Measurements from ENCODE around the gene CREG2.

DNA sequence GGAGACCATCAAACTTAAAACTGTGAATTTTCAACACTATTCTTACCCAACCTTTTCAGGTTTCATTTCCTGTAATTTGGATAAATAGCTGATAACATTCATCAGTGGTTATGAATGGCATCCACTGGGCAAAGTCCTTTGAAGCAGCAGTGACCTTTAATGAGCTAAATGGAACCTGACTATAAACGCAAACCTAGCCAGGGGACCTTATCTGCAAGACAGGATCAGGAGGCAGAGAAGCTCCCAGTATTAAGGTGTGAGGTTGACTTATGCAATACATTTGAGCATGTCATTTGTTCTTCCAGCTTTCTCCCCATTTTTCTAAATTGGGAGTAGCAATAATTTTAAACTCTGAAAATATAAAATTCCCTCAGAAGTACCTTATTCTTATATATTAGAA is 38.4 kb downstream of the CREG2 start:
- TF ChIP-seq, protein P1, sequence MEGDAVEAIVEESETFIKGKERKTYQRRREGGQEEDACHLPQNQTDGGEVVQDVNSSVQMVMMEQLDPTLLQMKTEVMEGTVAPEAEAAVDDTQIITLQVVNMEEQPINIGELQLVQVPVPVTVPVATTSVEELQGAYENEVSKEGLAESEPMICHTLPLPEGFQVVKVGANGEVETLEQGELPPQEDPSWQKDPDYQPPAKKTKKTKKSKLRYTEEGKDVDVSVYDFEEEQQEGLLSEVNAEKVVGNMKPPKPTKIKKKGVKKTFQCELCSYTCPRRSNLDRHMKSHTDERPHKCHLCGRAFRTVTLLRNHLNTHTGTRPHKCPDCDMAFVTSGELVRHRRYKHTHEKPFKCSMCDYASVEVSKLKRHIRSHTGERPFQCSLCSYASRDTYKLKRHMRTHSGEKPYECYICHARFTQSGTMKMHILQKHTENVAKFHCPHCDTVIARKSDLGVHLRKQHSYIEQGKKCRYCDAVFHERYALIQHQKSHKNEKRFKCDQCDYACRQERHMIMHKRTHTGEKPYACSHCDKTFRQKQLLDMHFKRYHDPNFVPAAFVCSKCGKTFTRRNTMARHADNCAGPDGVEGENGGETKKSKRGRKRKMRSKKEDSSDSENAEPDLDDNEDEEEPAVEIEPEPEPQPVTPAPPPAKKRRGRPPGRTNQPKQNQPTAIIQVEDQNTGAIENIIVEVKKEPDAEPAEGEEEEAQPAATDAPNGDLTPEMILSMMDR (IDR thresholded peaks at IDR 0.05 in 4 of 5, conservative IDR thresholded peaks at IDR 0.05 in 1 of 5) = no peak
- no peak for TF ChIP-seq POLR2A (IDR thresholded peaks at IDR 0.05)

All from gastrocnemius medialis (tissue), 4 donors.